GM19468 (cell line): ENCODE measurements around the gene UBE3C.
"Not testable (repeated sequence)": the region's sequence is repeated elsewhere in the genome, so short reads cannot be mapped to it uniquely, and the experiment has no call there.

Experiments
- ATAC-seq: cut with Tn5 transposase; IDR thresholded peaks from one replicate; pipeline ENCODE4 v1.9.1; 2021; ENCODE audit warnings: mild to moderate bottlenecking, moderate library complexity, moderate number of reproducible peaks; ENCODE audit not compliant: unreplicated experiment; ENCODE audit errors: extremely low read depth

UBE3C gene

DNA sequence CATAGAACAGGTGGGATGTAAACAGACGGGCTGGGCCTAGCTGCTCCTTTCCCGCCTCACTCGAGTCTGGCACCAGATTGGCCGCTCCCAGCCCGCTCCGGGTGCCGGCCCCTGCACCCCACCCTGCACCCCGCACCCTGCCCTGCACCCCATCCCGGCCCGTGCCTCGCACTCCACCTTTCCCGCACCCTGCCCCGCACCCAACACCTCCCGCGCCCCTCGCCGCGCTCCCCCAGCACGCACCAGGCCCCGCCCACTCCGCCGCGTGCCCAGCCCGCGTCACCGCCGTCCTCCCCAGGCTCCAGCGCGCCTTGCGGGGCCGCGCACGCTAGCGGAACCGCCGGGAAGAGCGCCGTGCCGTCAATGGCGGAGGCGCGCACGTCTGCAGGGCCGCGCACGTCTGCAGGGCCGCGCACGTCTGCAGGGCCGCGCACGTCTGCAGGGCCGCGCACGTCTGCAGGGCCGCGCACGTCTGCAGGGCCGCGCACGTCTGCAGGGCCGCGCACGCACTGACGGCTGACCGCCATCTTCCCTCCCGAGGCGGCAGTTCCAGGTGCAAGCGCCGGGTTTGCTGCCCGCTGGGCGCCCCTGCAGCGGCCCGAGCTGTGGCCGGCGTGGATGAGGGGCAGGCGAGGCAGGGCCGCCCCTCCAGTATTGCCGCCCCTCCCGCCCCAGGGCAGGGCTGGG lies at the start of gene UBE3C:
UBE3C (plus strand) TSS at position 503 of the 687 bp plus-strand sequence. CDS start 347 bp downstream, outside the sequence.
- peak; percentile 69 for ATAC-seq

DNA sequence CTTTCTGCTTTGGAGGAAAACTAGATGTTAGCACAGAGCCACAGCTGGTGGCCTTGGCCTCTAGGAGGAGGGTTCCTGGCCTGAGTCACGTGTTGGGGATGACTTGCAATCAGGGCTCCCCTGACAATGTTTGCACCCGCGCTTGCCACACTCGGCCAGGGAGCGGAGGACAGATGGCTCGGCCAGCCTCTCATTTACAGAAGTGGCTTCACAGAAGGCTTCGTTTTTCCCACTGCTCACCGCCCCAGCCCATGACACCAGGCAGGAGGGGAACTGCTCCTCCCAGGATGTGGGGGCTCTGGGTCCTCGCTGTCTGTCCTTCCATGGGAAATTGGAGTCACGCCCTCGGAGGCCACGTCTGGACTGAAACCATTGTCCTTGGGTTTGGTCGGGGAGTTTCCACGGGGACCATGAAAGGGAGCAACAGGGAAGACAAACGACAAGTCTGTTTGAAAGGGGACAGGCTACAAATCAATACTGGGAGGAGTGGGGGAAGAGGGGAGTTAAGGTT lies 49.6 kb upstream of the UBE3C start:
- no peak for ATAC-seq

DNA sequence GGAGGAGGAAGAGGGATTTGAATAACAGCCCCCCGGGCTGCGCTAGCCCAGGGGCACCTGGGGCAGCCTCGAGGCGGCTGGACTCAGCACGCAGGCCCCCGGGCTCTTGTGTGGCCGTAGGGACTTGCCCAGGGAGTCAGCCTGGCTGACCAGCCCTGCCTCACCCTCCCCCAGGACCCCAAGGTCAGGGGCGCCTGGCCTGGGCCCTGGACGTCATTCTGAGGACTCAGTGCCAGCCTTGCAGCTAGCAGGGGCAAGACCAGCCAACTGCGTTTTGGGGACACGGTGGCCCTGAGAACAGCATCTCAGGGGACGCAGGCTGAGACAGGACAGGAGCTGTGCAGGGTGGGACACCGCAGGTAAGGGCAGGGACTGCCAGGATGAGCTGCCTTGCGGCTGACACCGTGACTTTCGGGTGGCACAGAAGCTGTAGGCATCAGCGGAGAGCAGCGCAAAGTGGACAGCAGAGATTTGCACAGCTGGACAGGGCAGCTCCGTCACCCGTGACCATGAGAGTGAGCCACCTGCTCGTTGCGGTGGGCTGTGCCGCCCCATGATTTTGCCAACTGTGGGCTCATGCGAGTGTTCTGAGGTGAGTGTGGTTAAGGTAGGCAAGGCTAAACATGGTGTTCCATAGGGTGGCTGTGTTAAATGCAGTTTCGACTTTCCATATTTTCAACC lies 48.1 kb upstream of the UBE3C start:
- ATAC-seq, result no peak

DNA sequence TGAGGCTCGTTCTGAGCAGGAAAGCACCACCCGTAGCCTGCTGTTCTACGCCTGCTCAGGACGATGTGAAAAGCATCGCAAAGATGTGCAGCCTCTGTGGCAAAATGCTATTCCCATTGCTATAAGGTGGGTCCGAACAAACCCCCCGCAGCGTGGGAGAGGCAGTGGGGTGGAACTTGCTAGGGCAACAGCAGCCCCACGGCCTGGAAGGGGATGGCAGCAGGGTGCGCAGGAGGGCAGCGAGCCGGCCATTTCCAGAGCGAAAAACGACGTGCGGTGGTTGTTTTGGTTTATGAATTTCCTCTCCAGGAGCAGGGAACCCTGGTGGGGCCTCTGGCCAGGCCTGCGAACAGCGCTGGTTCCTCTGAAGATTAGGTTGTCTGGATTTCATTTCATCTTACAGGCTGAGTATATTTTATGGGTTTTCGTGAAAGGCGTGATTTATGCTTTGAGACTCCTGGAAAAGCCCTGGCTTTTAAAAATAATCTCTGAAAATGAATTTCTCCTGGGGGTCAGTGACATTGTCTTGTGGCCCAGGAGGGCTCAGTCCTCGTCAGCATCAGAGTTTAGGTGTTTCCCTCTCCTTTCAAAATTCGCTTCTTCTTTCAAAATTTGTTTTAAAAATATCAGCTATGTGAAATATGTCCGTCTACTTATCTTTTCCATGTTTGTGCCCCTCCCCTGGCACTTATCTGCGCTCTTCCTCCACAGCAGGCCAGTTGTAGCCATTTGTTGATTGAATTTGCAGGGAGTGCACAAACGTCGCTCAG lies 42.3 kb upstream of the UBE3C start:
- ATAC-seq, result no peak

DNA sequence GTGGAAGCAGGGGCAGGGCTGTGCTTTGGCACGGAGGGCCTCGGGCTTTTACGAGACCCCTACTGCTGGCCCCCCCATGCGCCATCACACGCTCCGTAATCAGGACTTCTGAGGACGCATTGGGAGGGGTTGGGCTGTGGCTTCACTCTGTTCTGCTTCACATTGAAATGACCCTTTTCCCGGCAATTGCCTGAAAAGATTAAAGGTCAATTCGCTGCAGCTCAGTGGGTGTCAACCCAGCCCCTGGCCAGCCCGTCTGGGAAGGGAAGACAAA lies 41.7 kb upstream of the UBE3C start:
- no peak for ATAC-seq

DNA sequence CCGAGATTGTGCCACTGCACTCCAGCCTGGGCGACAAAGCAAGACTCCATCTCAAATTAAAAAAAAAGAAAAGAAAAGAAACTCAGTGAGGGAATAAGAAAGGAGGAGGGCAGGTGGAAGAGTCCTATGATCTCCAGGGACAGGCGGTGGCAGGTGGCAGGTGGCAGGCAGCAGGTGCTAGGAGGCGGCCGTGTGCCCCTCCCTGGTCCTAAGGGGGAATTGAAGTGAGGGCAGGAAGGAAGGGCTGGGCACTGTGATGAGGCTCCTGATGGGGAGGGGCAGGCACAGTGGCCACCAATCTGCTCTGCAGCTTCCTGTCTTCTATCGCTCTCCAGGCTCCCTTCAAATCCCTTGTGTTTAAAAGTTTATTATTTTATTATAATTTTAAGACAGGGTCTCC lies 41.2 kb upstream of the UBE3C start:
- ATAC-seq, result no peak

DNA sequence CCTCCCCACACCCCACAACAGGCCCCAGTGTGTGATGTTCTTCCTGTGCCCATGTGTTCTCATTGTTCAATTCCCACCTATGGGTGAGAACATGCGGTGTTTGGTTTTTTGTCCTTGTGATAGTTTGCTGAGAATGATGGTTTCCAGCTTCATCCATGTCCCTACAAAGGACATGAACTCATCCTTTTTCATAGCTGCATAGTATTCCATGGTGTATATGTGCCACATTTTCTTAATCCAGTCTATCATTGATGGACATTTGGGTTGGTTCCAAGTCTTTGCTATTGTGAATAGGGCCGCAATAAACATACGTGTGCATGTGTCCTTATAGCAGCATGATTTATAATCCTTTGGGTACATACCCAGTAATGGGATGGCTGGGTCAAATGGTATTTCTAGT lies 38.7 kb upstream of the UBE3C start:
- ATAC-seq, result not testable (repeated sequence)

DNA sequence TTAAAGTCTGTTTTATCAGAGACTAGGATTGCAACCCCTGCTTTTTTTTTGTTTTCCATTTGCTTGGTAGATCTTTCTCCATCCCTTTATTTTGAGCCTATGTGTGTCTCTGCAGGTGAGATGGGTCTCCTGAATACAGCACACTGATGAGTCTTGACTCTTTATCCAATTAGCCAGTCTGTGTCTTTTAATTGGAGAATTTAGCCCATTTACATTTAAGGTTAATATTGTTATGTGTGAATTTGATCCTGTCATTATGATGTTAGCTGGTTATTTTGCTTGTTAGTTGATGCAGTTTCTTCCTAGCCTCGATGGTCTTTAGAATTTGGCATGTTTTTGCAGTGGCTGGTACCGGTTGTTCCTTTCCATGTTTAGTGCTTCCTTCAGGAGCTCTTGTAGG lies 35.1 kb upstream of the UBE3C start:
- ATAC-seq, result not testable (repeated sequence)

DNA sequence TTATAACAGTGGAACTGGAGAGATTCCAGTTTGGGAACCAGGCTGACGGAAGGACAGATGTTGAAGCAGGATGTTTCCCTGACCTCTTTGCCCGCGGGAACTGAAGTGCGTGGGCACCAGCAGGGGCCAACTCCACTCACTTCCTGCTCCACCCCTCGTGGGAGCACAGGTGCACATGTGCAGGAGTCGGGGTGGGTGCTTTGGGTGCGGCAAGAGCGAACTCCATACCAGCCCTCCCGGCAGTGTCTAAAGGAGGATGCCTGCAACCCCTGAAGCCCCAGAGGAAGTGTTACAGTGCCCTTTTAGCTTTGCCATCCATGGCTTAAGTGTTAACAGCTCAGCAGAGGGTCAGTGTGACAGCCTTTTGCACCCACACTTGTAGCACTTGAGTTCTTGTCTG lies 27.4 kb upstream of the UBE3C start:
- no peak for ATAC-seq

DNA sequence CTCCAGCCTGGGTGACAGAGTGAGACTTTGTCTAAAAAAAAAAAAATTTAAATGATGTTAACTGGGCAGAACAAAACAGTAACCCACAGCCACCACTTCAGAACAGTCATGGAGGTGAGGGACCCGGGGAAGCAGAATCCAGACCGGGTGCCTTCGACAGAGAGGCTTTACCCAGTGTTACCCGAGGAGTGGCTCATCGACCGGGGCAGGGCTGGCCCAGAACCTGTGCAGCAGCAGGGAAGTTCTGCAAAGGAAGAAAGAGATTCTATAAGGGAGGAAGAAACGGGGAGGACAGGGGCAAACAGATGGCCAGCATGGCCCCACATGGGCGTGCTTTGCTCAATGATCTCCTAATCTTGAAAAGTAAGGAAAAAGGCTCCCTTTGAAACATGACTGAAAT lies 26.0 kb upstream of the UBE3C start:
- no peak for ATAC-seq

DNA sequence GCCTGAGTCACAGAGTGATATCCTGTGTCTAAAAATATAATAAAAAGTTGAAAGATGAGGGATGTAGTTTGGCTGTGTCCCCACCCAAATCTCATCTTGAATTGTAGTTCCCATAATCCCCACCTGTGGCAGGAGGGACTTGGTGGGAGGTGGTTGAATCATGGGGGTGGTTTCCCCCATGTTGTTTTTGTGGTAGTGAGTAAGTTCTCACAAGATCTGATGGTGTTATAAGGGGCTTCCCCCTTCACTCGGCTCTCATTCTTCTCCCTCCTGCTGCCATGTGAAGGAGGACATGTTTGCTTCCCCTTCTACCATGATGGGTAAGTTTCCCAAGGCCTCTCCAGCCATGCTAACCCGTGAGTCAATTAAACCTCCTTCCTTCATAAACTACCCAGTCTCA lies 25.1 kb upstream of the UBE3C start:
- ATAC-seq, result no peak

DNA sequence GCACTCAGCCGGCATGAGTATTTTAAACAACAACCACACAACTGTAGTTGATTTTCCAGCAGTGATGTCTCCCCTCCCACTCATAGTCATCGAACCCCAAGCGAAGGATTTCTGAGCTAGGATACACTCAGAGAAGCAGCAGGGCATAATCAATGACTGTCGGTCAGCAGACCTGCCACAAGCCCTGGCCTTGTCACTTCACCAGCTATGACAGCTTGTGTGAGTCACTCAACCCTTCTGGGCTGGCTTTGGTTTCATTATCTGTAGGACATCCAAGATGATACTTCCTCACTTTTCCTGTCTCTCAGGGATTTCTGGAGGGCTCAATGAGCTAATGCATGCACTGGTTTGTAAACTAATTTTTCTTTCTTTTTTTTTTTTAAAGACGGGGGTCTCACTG lies 22.0 kb upstream of the UBE3C start:
- no peak for ATAC-seq

DNA sequence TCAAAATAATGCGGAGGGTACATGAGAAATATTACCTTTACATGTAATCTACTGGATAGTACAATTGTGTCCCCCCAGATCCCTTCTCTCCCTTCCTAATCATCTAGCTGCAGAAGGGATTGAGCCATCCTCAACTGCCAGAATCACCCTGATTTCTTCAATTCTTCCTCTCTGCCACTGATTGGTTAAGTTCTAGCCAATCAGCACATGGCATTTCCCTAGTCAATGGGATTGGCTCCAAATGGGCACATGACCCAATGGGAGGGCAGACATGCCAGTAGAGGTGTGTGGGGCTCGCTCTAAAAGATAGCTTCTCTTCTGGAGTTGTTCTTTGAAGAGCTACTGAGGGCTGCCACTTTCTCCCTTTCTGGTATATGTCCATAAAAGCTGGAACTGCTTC lies 20.9 kb upstream of the UBE3C start:
- no peak for ATAC-seq

DNA sequence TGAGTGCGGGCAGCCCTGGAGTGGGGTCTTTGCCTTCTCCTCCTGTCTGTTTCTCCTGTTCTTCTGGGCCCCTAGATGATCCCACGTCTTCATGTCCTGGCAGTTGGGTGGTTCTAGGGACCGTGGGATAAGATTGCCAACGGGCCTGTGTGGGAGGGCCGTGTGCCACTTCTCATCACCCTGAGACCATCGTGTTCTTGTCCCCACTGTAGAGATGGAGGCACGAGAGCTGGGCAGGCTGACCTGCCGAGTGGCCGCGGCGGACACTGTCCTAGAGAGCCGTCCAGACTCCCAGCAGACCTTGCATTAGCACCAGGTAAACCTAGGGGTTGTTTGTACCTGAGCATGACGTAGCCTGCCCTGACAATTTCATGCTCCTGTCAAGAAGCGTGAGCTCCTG lies 18.5 kb upstream of the UBE3C start:
- ATAC-seq, result no peak

DNA sequence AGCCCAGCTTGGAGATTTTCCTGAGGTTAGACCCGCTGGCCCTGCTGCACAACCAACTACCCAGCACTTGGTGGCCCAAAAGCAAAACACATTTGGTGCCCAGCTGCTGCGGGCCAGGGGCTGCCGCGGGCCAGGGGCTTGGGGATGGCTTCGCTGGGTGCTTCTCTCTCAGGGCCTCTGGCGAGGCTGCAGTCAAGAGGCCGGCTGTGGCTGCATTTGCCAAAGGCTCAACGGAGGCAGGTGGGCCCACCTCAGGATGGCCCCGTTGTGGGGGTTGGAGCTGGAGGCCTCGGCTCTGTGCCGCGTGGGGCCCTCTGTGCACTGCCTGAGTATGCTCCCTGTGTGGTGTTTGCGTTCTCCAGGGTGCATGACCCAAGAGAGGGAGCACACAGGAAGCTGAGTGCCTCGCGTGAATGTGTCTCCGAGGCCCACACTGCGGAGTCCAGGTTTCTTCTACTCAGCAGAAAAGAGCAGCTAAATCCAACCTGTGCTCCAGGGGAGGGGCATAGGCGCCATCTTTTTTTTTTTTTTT lies 17.5 kb upstream of the UBE3C start:
- no peak for ATAC-seq

DNA sequence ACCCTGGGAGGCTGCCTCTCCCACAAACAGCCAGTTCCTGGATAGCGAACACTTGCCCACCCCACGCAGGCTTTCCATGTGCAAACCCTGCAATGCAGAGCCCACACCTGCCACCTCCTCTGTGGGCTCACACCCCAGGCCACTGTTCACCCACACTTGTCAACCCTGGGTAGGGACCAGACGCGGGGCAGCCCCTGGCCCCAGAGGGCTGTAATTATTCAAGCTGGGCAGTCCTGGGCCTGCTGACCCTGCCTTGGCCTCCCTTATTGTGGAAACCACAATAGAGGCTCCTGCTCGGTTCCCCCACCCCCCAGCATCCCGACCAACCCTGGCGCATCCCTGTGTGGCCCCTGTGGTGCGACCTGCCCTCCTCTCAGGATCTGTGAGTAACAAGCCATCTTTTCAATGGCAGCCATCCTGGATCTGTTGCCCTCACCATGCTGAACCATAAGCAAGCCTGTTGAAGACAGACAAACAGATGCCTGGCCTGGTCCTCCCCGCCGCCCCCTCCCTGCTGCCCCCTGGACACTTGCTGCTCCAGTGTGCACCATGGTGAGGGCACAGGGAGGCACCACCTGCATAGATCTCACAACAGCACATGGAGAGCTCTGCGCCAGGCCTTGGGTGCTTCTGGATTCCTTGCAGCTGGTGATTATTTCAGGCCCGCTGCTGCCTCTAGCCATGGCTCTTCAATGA lies 15.8 kb upstream of the UBE3C start:
- no peak for ATAC-seq

DNA sequence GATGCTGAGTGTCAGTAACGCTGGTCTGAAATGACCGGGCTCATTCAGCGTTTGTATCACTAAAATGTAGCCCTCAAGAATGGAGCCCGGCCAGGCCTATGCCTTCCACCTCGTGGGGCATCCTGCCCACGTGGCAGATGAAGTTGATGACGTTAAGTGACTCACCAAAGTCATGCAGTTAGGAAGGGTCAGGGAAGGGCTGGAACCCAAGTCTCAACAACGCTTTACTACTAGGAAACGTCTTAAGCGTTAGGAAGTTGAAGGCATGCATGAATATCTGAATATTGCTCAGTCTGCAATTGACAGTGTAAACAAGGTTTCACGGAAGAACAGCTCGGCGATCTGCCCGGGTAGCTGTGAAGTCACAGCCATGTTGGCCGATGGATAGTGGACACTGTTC lies 14.0 kb upstream of the UBE3C start:
- ATAC-seq, result no peak

DNA sequence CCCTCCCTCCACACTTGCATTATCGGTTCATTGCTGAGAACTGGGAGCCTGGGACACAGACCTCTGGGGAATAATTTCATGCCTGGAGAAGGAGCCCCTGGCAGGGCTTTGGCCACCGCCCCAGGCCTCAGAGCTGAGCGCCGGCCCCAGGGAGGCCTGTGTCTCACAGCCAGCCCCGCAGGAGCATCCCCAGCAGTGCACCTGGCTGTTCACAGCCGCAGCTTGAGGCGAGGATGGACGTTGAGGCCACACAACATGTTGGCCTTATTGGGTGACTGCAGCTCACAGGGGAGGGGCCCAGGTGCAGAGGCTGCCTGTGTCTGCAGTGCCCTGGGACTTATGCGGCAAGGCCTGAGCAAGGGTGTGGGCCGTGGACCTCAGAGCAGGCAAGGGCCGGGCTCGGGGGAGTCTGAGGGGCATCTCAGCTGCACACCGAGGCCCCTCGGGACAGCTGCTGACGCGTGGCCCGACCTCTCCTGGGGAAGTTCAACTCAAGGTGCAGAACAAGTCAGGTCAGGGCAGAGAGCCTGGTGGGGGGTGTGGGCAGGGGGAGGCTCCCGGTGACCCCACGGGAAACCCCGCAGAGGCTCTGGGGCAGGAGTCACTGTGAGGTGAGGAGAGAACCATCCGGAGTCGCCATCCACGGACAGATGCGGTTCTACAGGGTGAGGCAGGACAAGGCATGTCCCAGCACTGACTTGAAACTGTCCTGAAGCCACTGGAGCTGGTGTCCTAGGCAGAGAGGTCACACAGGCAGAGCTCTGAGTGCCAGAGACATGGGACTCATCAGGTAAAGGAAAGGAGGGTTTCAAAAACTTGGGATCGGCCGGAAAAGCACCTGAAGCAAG lies 13.1 kb upstream of the UBE3C start:
- ATAC-seq, result no peak

DNA sequence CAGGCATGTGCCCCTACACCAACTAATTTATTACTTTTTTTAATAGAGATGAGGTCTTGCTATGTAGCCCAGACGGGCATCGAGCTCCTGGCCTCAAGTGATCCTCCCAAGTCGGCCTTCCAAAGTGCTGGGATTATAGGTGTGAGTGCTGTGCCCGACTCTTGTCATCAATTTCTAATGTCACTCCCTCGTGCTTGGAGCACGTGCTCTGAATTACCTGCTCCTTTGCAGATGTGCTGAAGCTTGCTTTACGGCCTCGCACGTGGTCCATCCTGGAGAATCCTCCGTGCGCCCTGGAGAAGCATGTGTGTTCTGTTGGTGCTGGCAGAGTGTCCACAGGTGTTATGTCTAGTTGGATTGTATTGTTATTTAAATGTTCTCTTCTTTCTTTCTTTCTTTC lies 11.8 kb upstream of the UBE3C start:
- no peak for ATAC-seq

DNA sequence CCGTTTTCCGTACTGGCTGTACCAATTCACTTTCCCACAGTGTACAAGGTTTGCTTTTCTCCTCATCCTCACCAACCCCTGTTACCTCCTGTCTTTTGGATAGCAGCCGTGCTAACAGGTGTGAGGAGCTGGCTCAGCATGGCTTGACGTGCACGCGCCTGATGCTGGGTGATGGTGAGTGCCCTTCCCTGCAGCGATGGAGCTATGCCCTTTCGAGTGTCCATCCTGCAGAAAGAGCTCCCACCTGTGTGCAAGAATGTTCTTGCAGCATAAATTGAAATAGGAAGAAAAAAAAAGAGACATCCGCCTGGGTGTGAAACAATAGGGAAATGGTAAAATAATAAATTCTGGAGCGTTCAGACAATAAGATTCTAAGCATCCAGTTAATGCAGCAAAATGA lies 9.5 kb upstream of the UBE3C start:
- ATAC-seq, result no peak
